Fibroblast of peridontal ligament (primary cell): ENCODE data around the gene GALNT4.

Source experiments
- DNase-seq: peaks from one replicate; pipeline ENCODE4 v3.0.0-alpha.2; 2010; ENCODE audit errors: extremely low read depth

Gene GALNT4

DNA sequence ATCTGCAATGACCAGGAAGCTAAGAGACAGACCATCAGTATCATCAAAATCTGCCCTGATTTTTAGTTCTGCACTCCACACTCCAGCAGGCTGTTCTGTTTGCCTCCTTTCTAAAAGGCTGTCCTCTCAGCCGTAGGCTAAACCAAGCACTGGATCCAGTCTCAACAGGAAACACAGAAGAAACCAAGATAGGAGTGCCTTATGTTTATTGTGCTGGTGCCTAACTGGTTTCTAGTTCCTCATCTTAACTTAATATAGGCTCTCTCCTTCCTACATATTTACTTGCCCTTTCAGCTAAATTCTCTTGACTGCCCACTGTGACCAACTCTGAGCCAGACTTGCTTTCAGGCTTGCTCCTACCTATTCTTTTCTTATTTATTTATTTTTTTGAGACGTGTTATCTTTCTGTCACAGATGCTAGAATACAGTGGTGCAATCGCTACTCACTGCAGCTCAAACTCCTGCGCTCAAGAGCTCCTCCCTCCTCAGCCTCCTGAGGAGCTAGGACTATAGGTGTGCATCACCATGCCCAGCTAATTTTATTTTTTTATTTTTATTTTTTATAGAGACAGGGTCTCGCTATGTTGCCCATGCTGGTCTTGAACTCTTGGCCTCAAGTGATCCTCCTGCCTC lies 30.8 kb downstream of the GALNT4 start:
- DNase-seq: no peak

GRCh38 chr12:89492883-89493282 lies 31.7 kb downstream of the GALNT4 start:
- no peak for DNase-seq

DNA sequence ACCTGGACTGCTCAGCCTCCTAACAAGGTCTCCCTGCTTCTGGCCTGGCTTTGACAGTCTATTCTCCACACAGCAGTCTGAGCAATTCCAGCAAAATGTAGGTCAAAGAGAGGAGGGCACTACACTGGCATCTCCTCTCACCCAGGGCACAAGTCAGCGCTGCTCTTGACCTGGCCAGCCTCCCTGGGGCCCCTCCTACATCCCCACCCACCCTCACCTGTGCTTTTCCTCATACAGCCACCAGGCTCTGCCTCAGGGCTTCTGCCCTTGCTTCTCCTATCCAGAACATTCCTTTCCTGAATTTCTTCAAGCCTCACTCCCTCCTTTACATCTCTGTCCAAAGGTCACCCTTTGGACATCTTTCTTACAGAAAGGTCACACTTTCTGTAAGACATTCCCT lies 33.7 kb downstream of the GALNT4 start:
- no peak for DNase-seq

GRCh38 chr12:89486264-89486663 lies 38.3 kb downstream of the GALNT4 start:
- no peak for DNase-seq

DNA sequence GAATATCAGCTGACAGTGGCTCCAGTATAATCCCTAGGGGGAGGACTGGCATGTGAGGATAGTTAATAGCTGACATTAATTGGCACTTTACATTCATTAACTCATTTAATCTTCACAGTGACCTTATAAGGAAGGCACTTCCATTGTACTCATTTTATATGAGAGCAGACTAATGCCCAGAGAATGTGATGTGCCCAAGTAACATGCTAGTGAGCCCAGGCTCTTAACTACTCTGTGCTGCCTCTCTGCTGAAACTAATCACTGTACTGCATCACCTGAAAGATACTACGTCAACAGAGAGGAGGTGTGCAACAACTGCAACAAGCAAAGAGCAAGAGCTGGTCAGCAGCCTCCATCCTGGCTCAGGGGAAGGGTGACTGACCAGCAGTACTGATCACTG lies 40.1 kb downstream of the GALNT4 start:
- DNase-seq: no peak

DNA sequence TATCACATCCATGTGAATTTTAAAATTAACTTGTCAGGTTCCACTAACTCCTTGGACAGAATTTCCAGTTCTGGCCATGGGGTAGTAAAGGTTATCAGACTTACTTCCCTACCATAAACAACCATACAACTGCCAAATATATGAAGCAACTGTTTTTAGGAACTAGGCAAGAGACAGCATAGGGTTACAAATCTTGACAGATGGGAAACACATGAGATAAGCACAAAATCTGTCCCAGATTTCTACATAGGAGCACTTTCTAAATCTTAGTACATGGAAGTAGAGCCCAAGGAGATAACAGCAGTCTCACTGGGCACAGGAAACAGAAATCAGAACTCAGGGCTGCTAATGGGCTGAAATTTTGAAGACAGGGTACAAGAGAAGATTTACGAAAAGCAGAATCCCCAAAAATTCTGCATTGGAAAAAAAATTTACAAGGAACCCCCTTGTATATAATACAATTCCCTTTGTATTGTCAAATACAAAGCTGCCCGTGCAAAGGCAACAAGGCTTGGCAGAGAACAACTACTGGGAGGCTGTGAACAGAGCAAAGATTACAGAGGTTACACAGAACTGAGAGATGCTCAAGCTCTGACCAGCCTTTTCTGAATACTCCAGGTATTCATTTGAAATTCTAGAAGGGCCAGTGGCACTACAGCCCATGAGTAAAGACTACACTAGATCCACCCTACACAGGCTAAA lies 43.2 kb downstream of the GALNT4 start:
- DNase-seq: no peak

DNA sequence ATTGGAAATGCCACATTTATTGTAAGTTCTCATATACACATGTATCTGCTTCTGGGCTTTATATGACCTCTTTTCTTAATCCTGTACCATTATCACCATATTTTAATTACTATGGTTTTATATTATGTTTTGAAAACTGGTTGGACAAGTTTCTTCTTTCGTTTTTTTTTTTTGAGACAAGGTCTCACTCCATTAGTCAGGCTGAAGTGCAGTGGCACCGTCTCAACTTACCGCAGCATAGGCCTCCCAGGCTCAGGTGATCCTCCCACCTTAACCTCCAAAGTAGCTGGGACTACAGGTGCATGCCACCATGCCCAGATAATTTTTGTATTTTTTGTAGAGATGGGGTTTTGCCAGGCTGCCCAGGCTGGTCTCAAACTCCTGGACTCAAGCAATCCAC lies 44.6 kb downstream of the GALNT4 start:
- no peak for DNase-seq

DNA sequence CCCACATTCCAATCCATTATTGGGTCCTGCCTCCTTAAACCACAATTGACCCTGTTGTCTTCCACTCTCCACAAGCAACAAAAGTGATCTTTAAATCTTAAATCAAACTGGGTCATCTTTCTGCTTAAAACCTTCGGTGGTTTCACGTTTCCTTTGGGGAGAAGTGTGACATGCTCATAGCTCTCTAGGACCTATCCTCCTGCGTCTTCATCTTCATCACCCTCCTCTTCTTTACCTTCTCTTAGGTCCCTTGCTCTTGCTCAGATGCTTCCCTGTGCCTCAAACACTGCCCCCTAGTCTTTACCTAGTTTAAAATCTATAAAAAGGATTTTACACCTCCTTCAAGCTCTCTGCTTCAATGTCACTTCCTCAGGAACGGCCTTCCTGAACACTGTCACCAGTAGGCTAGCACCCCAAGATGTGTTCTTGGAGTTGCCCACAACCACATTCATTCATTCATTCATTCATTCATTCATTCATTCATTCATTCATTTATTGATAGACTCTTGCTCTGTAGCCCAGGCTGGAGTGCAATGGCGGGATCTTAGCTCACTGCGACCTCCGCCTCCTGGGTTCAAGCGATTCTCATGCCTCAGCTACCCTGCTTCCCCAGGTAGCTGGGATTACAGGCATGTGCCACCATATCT lies 46.8 kb downstream of the GALNT4 start:
- no peak for DNase-seq

DNA sequence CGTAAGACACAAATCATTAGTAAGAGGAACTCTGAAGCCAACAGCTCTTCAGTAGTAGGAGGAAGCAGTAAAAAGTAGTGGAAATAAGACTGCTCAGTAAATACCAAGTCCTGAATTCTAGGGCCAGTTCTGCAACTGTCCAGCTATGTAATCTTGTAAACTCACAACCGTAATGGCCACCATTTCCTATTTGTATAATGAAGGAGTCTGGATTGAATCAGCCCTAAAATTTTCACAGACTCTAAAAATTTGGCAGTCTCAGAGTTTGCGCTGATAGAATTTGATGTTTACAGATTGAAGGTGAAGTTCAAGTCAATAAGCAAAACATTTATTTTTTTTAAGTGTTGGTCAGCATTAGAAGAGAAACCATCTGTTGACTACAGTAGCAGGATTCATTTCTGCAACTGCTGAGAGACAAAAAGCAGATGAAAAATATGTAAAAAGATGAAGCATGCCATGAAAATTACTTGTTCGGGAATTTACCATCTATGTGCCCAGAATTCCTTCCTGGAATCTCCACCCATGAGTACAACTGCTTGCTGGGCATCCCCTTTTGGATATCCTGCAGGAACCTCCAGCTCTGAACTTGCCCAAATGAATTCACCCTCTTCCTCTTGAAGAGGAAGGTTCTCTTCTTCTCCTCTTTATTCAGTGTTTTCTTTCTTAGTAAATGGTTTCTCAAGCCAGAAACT lies 47.5 kb downstream of the GALNT4 start:
- no peak for DNase-seq

DNA sequence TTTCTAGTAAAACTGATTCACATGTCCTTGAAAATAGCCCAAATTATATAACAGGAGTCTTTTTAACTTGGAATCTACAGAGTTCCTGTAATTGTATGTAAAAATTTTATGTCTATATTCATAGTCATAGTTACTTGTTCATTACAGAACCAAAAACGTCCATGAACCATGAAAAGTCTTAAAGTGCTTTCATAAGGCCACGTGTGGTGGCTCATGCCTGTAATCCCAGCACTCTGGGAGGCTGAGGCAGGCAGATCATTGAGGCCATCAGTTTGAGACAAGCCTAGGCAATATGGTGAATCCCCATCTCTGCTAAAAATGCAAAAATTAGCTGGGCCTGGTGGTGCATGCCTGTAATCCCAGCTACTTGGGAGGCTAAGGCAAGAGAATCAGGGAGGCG lies 48.4 kb downstream of the GALNT4 start:
- no peak for DNase-seq

- no peak for DNase-seq
These were observed 49.2 kb downstream of the GALNT4 start for GRCh38 chr12:89475203-89475990.

DNA sequence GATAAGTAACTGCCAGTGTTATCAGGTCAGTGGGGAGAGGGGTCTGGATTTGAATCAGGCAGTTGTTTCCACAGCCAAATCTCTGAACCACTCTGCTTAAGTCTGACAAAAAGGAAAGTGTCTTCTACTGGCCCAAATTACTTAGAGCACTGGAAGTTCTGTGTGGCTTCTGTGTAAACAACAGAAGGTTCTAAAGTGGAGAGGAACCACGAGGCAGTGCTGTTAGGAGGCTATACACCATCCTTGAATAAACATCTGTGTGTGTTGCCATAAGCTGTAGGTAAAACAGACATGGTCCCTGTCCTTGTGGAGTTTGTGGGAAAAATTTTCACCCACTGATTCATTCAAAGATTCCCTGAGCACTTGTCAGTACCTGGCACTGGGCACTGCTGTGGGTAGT lies 50.0 kb downstream of the GALNT4 start:
- DNase-seq: no peak
